Stomach (tissue), 4 donors: Measurements from ENCODE around the gene ITGA5.
A peak's percentile ranks its signal among the peaks of the same experiment; 100 is the strongest.

ENCODE experiments used
- EP300 ChIP-seq: sonication (generic); formaldehyde crosslinking; IDR thresholded peaks from one replicate; pipeline ENCODE4 v1.6.1; 2017; ENCODE audit warnings: antibody characterized with exemption
- POLR2A ChIP-seq, 4 donors: fragments of 450-650 bp; IDR thresholded peaks; one replicate each; pipeline ENCODE4 v1.6.1; 2016; ENCODE audit warnings: antibody characterized with exemption in 4 of 4, control low read depth in 2 of 4, mild to moderate bottlenecking in 1 of 4, moderate library complexity in 1 of 4
- POLR2AphosphoS5 ChIP-seq, 3 donors: sonication (generic); formaldehyde crosslinking; IDR thresholded peaks; one replicate each; pipeline ENCODE4 v1.6.1; 2016; ENCODE audit warnings: antibody characterized with exemption in 3 of 3
- TF ChIP-seq, protein P1 (sequence below), 7 experiments: fragments of 450-650 bp in 4 of 7; fragments of 200-600 bp in 3 of 7; sonication (generic) in 3 of 7; IDR thresholded peaks; one replicate each; pipeline ENCODE4 v1.5.1; 2016 to 2019; ENCODE audit warnings: antibody characterized with exemption in 7 of 7, control low read depth in 2 of 7, mild to moderate bottlenecking in 1 of 7

DNA sequence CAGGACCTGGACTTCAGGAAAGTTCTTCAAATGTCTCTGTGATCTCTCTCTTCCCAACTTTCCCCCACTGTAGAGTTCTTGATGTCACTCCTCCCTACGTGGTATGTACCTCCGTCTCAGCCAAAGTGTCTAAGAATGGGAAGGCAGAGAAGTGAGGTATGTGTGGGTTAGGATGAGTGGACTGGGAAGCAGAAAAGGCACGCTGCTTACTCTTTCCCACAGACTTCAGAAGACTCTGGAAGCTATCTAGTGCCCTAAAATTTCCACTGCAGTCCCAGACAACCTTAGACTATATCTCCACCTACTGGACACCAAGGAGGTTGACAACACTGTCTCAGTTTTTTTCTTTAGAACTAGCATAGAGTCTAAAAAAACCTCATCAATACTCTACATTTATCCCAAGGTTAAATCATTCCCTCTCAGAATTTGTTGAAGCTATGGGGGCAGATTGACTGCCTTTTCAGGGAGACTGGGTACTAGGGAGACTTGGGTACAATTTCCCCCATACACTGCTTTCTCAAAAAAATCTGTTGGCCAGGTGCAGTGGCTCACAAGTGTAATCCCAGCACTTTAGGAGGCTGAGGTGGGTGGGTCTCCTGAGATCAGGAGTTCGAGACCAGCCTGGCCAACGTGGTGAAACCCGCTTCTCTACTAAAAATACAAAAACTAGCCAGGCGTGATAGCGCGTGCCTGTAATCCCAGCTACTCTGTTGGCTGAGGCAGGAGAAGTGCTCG lies 20.6 kb upstream of the ITGA5 start:
- TF ChIP-seq POLR2AphosphoS5 (IDR thresholded peaks at IDR 0.05) (peak in 1 of 3 donors; percentile 47), POLR2A (IDR thresholded peaks at IDR 0.05) (no peak), EP300 (no peak)
- TF ChIP-seq, protein P1, sequence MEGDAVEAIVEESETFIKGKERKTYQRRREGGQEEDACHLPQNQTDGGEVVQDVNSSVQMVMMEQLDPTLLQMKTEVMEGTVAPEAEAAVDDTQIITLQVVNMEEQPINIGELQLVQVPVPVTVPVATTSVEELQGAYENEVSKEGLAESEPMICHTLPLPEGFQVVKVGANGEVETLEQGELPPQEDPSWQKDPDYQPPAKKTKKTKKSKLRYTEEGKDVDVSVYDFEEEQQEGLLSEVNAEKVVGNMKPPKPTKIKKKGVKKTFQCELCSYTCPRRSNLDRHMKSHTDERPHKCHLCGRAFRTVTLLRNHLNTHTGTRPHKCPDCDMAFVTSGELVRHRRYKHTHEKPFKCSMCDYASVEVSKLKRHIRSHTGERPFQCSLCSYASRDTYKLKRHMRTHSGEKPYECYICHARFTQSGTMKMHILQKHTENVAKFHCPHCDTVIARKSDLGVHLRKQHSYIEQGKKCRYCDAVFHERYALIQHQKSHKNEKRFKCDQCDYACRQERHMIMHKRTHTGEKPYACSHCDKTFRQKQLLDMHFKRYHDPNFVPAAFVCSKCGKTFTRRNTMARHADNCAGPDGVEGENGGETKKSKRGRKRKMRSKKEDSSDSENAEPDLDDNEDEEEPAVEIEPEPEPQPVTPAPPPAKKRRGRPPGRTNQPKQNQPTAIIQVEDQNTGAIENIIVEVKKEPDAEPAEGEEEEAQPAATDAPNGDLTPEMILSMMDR (IDR thresholded peaks at IDR 0.05), result peak in 5 of 7 experiments; percentile 64 to 79 (median 69)
